Measurements from ENCODE around the gene IFI27L1.

The IFI27L1 gene, protein sequence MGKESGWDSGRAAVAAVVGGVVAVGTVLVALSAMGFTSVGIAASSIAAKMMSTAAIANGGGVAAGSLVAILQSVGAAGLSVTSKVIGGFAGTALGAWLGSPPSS

DNA sequence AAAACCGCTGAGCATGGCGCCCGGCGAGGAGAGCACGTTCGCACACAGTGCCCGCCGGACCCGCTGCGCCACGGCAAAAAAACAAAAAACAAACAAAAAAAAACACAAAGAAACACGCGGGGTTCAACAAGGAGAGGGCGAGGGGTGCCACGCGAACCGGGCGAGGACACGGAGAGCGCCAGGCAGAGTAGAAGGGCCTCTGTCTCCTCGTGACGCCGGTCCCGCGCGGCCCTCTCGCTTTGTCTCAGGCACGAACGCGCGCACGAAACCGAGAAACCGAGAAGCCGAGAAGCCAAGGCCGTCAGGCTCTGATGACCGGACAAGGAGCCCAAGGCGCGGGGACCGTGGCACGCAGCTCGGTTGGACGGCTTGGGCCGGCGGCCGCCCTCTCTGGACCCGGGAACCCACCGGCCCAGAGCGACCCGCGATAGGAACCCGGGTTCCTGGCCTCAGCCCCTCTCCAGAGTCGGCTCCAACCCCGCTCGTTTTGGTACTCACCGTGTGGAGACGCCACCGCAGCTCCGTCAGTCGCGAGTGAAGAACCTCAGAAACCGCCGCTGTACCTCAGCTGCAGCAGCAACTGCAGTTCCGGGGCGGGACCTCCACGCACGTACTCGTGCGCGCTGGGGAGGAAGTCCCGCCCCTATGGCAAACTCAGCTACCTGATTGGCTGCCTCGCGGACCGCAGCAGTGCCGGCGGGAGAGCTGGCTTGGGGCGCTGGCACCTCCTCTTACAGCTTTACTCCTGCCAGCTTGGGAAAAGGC, at the start of gene IFI27L1, which contains the start of gene DDX24:
Gene IFI27L1, plus strand, starts transcription at position 690 of the 765 bp plus-strand sequence. CDS start 15,628 bp downstream, outside the sequence.
Gene DDX24, minus strand, starts transcription at position 582 of the 765 bp plus-strand sequence. CDS start 1,460 bp downstream, outside the sequence.
- FAIRE-seq = peak; percentile 72

DNA sequence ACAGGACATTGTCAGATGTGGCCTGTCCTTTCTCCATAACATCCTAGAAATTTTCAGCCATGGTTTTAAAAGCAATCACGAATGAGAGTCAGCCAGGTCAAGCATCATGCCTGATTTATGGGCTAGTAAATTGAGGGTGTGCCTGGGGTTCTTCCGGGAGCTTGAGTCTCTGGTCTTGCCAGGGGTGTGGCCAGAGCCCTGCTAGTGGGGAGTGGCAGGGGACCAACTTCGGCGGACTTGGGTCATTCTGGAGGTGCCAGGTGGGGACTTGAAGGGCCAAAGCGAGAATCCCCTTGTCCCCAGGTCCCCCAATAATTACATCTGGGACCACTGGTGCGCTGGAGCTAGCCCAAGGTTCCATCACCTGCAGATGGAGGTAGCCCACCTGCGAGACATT, 49.2 kb upstream of the IFI27L1 start:
- no peak for FAIRE-seq

DNA sequence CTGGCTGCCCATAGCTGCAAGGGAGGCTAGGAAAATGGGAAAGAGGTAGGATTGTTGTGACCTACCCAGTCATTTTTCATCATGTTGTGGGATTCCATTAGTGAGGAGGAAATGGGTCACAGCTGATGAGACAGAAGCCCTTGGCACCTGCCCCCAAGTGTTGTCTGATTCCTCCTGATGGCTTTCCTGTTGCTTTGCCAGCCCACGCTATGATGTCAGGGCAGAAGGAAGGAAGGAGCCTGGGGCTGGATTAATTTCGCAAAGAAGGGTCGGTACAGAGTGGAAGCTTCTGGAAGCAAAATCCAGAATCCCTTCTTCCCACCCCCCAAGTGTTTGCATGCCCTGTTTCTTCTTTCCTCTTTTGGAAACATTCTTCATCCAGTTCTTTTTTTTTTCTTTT, 46.2 kb upstream of the IFI27L1 start:
- FAIRE-seq = no peak

DNA sequence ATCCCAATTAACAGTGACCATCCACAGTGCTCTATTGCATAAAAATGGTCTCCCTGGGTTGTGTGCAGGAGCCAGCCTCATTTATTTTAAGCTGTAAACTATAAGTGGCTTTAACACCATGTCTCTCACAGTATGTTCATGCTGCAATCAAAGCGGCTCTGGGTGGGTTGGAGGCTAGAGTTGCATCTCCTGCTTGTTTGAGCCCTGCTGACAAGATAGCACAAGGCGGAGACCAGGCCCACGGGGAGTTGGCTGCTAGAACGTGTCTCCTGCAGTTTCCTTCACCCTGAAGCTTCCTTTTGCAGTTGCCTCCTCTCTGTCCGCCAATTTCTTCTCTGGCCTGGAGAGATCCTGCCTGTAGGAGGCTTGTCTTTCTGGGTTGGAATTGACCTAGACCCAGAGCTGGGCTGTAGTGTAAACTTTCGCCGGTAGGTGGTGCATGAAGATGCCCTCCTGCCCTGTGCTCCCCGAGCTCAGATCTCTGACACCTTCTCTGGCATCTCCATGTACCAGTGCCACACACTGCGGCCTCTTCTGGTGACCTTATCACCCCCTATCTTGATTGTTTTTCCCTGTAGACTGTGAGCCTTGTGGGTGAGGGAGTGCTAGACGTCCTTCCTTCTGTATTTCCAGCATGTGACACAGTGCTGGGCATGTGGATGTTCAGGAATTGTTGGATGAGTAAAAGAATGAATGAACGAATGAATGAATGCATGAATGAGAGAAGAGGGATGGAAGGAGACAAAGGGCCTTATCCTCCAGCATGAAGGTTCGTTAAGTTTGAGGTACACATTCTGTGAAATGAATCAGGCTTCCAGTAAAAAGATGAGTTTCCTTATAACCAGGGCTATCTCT, 44.6 kb upstream of the IFI27L1 start:
- FAIRE-seq = peak; percentile 49

DNA sequence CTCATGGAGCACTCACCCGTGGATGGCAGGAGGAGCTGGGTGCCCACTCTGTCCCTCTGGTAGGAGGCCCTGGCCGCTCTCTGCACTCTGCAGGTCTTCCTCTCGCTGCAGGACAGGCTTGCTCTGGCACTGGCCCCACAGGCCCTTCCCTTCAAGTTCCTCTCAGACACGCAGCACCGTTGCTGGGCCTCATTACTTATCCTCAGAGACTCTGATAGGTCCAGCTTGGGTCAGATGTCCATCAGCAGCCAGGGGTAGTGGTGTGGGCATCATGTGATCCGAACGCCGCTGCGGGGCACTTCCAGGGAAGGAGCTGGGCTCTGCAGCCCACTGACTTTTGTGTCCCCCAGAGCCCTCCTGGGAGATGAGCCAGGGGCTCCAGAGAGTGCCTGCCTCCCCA, 43.2 kb upstream of the IFI27L1 start:
- FAIRE-seq = no peak

DNA sequence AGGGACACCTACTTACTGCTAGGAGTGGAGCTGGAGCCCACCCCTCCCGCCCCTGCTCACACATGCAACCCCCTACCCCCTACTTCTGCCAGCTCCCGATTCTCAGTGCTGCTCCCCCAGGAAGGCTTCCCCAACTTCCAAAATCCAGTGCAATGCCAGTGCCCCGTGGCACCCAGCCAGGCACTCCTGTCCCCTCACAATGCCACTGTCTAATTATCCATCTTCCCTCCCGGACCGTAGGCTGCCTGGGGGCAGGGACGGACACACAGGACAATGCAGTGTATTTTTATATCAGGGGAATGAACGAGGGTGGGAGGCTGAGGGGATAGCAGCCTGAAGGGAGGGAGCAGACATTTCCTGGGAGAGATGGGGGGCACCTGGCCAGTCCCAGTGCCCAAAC, 42.6 kb upstream of the IFI27L1 start:
- FAIRE-seq = no peak

DNA sequence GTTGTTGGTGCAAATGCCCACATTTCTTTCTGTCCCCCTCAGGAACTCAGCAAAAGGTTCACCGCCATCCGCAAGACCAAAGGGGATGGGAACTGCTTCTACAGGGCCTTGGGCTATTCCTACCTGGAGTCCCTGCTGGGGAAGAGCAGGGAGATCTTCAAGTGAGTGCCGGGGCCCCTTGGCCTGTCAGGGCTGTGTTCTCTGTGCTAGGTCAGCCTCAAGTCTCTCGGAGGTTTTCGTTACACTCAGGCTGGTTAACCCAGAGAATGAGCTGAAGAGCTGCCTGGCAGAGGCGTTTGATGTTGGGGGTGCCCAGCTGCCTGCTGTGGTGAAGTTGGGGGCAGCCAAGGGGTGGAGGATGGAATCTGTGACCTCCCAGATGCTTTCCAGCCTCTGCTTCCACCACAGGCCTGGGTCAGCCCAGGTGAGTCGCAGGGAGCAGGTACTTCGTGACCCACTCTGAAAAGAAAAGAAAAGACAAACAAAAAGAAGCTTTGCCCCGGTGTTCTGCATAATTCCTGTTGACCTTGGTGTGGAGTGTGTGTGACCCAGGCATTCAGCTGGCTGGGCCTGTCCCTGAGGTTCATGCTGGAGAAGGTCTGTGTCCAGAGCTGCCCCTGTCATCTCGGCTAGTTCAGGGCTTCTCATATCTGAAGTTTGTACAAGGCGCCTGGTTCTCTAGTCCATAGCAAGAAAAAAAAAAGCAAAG, 42.0 kb upstream of the IFI27L1 start:
- FAIRE-seq = no peak

DNA sequence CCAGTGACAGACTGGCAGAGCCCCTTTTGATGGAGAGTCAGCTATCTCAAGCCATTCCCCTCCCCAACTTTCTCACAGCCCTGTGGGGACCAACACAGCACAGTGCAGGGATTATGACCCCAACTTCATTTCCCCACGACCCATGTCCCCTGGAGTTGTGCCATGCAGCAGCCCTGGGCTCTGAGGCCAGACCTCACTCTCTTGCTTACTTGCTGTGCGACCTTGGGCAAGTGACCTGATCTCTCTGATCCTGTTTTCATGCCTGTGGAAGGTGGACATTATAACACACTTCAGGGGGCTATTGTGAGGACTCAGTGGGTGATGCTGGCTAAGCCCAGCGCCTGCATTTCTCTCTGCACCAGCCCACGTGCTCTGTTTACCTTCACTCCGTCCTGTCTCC, 40.9 kb upstream of the IFI27L1 start:
- FAIRE-seq = no peak

DNA sequence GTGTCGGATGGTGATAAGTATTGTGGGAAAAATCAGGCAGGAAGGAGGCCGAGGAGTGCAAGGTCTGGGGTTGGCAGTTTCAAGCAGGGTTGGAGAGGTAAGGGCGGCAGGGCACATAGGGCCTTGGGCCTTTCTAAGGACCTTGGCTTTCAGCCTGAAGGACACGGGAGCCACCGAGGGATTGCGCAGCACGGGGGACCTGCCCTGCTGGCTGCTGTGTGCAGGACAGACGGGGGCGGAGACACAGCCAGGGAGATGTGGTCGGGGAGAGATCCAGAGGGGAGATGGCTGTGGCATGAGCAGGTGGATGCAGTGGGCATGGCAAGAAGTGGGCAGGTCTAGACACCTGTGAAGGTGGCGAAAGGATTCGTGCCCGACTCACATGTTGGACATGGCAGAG, 40.3 kb upstream of the IFI27L1 start:
- no peak for FAIRE-seq

DNA sequence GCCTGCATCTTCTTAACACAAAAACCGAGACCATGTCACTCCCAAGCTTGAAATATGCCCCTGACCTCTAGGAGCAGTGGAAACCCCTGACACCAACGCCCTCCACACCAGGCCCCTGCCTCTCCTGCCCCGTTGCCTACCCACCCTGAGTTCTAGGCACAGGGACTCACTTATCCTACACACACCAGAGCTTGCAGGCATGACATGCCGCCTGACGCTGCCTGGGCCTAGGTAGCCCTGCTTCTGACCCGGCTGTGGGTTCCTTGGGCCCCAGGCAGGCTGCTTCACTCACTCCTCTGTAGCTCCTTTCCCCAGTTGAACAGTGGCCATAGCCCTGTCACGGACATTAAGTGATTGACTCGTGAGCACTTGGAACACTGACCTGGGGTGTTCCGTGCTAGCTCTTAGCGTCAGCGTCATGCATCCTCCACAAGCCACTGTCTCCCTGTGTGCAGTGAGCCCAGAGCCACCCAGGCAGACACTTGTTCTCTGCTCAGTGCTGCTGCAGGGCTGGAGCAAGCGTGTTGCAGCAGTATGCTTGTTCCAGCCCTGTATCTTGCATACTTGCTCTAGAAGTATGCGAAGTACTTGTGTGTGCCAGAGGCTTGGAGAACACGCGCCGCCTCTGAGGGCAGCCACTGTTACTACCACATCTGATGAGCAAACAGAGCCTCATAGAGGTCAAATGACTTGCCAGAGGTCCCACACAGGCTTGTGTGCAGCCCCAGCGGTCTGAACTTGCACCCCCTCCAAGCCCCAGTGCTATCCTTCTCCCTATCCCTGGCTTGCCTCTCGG, 39.4 kb upstream of the IFI27L1 start:
- no peak for FAIRE-seq

DNA sequence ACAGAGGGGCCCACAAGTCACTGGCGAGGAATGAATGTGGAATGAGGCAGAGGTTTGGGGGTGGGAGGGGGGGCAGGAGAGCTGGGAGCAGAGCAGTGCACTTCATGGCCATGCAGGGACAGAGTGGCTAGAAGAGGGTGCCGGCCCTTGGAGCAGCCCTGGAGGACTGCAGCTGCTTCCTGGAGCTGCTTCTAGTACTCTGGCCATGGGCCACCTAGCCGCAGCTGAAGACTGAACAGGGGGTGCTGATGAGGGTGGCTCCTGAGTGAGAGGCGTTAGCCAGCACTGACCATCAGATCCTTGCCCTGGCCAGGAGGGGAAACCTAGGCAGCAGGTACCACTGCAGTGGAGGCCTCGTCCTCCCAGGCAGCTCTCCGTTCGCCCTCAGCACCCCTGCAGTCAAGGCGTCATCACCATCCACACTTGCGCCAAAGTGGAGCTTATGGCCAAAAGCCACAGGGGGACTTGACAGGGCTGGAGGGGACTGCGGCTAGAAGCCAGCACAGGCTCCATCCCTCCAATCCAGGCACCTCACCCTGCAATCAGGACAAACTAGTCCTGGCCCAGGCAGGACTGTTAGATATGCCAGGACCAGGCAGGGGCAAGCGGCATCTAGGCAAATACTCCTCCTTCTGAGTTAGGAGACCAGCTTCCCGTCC, 38.5 kb upstream of the IFI27L1 start:
- no peak for FAIRE-seq

DNA sequence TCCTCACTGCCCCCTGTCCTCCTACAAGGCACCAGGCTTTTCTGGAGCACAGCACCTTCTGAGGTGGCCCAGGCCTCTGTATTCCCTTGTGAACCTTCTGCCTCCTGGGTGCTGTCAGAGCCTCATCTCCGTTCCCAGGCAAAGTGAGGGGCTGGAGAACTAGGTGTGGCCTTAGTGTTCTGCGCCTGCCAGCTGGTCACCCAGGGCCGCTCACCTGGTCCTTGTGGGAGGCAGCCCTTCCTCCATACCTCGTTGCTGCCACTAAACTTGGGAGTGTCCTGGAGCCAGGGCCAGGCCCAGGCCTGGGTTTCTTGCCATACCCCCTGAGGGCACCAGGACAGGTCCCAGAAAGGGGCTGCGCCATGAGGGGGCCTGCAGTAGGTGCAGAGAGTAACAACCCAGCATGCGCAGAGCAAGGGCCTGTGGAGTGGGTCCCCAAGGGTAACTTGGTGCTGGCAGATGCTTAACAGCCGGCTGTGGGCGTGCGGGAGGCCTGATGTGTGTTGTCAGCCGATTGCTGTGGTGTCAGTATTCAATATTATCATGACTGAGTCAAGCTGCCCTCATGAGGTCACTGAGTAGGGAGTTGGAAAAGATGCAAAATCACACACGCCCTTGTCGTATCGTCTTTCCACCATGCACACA, 37.9 kb upstream of the IFI27L1 start:
- no peak for FAIRE-seq

DNA sequence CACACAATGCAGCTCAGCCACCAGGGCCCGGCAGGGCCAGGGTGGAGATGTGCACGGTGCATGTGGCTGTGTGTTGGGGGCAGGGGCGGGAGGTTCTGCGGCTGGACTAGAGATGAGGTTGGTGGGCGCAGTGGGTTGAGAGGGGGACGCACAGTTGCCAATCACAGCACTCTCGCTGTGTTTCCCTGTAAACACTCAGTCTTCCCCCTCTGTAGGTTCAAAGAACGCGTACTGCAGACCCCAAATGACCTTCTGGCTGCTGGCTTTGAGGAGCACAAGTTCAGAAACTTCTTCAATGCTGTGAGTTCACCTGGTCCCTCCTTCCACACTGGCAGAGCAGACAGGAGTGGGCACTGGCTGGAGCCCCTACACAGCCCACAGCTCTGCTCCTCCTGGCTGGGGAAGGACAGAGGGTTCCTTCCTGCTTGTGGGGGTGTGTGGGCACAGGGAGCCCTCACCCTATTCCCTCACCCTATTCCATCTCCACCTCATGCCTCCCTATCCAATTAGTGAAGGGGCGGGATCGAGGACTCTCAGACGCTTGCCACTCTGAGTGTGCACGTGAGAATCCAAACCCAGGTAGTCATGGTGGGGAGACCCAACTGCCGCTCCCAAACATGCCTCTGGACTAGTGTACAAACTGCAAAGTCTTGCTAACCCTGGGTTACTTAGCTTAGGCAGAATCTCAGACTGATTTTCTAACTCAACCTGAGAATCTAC, 37.2 kb upstream of the IFI27L1 start:
- FAIRE-seq = no peak

DNA sequence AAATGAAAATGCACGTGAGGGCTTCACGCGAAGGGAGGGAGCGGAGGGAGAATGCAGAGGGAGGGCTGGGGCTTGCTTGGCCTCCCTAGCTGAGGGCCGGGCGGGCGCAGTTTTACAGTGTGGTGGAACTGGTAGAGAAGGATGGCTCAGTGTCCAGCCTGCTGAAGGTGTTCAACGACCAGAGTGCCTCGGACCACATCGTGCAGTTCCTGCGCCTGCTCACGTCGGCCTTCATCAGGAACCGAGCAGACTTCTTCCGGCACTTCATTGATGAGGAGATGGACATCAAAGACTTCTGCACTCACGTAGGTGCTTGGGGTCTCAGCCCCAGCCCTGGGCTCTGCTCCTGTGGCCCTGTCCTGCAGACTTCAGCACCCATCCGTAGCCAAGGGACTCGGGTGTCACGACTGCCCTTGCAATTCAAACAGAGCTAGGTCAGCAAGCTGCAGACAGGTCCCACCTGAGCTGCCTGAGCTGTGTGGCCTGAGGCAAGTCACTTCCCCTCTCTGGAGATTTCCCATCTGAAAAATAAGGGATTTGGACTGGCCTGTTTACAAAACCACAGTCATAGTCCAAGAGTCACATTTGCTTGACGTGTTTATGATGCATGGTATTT, 36.5 kb upstream of the IFI27L1 start:
- FAIRE-seq = no peak

DNA sequence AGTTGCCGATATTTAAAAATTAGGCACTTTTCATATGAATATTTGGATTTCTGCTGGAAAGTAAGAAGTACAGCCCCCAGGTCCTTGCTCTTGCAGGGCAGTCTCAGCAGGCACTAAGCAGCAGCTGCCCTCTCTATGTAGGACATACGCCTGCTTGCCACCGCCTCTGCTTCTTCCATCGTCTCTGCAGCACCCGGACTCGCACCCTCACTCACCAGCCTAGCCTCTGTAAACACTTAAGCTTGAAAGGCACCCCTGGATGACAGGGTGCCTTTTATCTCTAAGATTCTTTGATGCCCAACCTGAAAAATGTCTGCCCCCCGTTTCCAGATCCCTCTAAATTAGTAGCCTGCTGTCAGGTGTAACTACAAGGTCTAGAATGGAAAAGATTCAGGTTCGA, 36.0 kb upstream of the IFI27L1 start:
- no peak for FAIRE-seq

DNA sequence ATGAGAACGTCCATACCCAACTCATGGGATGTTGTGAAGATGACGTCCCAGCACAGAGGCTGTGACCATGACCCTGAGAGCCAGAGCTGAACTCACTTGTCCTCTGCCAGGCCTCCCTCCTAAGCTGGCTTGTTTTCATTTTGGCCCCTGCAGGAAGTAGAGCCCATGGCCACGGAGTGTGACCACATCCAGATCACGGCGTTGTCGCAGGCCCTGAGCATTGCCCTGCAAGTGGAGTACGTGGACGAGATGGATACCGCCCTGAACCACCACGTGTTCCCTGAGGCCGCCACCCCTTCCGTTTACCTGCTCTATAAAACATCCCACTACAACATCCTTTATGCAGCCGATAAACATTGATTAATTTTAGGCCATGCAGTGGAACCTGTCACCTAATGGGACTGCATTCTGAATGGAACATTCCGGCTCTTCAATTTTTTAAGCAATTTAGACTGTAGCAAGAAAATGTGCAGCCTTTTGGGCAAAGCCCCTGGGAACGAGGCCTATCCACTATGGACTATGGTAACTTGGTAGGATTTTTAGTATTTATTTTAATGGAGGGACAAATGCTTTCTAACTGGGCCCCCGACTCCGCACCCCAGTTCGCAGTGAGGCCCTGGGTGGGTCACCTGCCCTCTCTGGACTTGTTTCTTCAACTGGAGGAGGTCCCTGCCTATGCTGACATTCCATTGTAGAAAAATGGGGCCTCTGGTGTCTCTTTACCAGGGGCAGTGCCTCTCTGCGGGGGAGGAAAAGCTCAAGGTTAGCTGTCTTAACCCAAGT, 35.4 kb upstream of the IFI27L1 start:
- FAIRE-seq = no peak

DNA sequence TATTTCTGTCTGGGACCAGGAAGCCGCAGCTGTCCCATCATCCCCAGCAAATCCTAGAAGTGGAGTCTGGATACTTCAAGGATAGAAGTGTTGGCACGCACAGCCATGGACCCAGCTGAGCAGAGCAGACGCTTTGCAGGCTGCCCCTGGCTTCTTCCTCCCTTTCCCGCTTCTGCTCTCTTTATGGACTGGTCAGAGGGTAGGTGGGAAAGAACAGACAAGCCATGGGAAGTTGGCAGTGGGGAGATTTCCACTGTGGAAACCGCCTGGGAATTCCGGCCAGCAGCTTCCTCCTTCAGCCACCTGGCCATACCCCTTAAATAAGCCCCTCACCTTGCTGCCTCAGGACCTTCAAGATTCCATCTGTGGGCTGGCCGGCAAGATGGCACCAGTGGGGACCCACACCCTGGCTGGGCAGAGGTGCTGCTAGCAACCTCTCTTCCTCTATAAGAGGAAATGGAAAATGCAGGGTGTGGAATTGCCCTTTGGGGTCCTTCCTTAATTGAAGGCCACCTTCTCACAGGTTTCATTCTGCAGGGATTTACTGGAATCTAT, 34.3 kb upstream of the IFI27L1 start:
- FAIRE-seq = no peak

DNA sequence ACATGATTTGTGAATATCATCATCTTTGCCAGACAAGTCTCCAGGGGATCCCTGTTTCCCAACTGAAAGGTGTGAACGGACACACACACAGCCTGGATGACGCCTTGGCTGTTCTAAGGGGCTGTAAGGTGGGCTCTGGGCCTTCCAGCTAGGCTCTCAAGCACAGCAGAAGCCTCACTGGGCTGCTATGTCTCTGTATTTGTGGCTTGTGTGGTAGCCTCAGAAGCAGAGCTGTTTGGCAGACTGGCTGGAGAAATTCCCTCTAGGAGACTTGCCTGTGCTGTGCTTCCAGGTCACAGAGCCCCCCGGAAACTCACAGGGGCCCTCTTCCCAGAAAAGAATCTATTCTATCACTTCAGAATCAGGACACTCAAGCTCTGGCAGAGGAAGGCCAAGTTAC, 33.5 kb upstream of the IFI27L1 start:
- FAIRE-seq = no peak
